GM19452 (cell line): ENCODE measurements around the gene GDAP2.
"Not testable (repeated sequence)": the region's sequence is repeated elsewhere in the genome, so short reads cannot be mapped to it uniquely, and the experiment has no call there.

ENCODE experiments used
- ATAC-seq: cut with Tn5 transposase; IDR thresholded peaks from one replicate; pipeline ENCODE4 v1.9.1; 2021; ENCODE audit not compliant: unreplicated experiment

Gene GDAP2

DNA sequence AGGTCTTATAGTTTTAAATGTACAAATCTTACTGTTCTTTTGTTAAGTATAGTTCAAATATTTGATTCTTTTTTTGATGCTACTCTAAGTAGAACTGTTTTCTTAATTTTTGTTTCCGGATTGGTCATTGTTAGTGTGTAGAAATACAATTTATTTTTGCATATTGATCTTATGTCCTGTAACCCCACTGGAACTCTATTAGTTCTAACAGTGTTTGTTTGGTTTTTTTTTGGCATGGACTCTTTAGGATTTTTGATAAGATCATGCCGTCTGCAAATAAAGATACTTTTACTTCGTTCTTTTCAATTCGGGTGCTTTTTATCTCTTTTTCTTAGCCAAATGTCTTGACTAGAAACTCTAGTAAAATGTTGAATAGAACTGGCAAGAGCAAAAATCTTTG, 26.5 kb downstream of the GDAP2 start:
- ATAC-seq, result no peak

DNA sequence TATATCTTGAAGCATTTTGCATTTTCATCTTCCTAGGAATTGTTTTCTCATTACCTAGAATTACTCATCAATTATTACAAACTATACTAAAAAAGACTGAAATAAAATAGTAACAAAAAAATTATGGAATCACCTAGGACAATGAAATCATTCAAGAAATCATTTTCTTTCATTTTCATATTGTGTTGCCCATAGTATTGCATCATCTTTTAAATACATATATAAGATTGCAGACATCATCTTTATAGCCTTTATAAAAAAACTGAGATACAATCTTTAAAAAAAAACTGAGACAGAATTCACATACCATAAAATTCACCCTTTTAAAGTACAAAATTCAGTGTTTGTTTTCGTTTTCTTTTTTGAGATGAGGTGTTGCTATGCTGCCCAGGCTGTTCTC, 29.6 kb downstream of the GDAP2 start:
- no peak for ATAC-seq

GRCh38 chr1:117897551-117897950, 31.9 kb downstream of the GDAP2 start:
- ATAC-seq, result no peak

- ATAC-seq, result peak; percentile 89
These were observed 33.8 kb downstream of the GDAP2 start for GRCh38 chr1:117895482-117896114.

- no peak for ATAC-seq
These were observed 35.3 kb downstream of the GDAP2 start for GRCh38 chr1:117894078-117894477.

DNA sequence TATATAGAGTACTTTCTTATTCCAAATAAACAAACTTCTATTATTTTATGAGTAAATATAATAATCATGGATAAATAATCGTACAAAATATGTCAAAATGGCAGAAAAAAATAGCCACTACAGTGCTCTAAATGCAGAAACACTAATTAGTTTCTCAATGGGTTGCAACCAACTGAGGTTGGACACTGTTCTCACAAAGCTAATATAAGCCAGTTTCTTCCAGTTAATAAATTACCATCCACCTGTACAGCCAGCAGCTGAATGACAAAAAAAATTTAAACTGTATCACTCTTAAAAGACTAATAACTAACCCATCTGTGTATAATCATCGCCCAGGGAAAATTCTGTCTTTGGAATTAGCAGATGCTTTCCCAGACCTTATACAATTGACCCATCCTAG, 36.9 kb downstream of the GDAP2 start:
- no peak for ATAC-seq

- no peak for ATAC-seq
These were observed 39.0 kb downstream of the GDAP2 start for GRCh38 chr1:117890452-117890851.

GRCh38 chr1:117886101-117886795, 43.2 kb downstream of the GDAP2 start:
- ATAC-seq, result no peak

GRCh38 chr1:117883616-117884015, 45.8 kb downstream of the GDAP2 start:
- ATAC-seq, result no peak

GRCh38 chr1:117879284-117879683, 50.1 kb downstream of the GDAP2 start:
- no peak for ATAC-seq

DNA sequence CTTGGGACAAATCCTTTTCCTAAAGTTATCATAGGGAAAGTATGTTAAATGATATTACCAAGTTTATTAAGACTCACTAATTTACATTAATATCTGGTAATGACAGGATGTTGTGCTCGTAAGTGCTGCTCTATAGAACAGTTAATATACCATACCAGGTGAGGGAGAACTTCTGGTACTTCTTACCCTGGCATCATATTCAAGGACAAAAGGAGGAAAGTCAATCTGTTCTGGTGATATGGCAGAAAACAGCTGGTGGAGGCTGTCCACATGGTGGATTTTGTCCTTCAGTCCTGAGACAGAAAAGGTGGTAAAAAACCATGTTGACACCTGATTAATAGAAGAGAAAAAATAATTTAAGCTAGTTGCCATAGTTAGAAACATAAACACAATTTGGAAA, 51.6 kb downstream of the GDAP2 start:
- ATAC-seq, result no peak

DNA sequence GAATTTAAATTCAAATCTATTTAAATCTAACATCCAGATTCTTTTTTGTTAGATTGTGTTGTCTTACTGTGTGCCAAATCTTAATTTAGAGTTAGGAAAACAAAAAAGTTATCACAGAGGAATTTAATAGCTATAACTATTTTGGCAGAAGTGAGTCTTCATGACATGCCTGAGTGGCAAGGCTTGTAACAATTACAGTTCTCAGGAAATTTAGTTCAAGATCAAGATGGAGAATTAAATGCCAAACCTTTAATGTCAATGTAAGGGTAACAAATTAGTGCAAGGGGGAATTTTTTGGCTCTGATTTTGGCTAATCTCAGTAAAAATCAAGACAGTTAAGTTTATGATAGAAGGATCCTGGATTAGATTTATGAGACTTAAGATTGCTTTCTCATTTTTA, 58.4 kb downstream of the GDAP2 start:
- no peak for ATAC-seq

DNA sequence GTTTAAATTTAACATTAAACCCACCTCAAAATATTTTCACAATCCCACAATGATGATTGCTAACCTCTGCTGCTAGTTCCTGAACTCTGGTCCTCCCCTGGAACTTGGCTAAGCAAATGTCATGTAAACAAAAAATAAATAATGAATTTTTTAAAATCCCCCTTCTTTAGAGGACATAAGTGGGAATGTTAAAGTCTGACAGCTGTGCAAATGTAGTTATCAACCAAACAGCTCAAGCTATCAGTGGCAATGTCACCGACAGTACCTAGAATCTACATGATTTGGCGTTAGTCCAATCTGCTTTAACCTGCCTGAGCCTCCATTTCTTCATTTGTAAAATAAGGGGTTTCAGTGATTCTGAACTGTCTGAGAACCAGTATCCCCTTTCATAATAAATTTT, 67.7 kb downstream of the GDAP2 start:
- ATAC-seq, result no peak

GRCh38 chr1:117860896-117861610, 68.4 kb downstream of the GDAP2 start:
- ATAC-seq, result no peak

DNA sequence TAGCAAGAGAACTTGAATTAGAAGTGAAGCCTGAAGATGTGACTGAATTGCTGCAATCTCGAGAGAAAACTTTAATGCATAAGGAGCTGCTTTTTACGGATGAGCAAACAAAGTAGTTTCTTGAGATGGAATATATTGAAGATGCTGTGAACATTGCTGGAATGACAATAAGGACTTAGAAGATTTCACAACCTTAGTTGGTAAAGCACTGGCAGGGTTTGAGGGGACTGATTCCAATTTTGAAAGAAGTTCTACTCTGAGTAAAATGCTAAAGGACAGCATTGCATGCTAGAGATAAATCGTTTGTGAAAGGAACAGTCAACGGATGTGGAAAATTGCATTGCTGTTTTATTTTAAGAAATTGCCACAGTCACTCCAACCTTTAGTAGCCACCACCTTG, 69.5 kb downstream of the GDAP2 start:
- no peak for ATAC-seq

- ATAC-seq, result no peak
These were observed 72.0 kb downstream of the GDAP2 start for GRCh38 chr1:117857418-117857817.

- no peak for ATAC-seq
These were observed 76.4 kb downstream of the GDAP2 start for GRCh38 chr1:117852853-117853553.

DNA sequence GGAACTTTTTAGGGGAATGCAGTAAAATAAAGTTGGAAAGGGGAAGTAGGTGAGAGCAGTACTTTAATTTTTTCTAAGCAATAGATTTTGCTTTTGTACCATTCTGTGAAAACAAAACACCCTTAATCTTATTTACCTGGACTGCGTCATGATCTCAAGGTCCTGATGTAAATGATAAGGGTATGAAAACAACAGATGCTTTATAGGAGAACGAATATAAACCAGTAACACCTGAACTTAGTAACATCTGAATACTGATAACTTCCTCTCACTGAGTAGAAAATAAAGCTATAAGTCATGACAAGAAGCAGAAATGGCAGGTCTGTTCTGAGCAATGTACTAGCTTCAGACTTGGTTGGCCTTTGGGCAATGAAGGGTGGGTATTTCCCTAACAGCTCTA, 77.7 kb downstream of the GDAP2 start:
- ATAC-seq, result no peak

DNA sequence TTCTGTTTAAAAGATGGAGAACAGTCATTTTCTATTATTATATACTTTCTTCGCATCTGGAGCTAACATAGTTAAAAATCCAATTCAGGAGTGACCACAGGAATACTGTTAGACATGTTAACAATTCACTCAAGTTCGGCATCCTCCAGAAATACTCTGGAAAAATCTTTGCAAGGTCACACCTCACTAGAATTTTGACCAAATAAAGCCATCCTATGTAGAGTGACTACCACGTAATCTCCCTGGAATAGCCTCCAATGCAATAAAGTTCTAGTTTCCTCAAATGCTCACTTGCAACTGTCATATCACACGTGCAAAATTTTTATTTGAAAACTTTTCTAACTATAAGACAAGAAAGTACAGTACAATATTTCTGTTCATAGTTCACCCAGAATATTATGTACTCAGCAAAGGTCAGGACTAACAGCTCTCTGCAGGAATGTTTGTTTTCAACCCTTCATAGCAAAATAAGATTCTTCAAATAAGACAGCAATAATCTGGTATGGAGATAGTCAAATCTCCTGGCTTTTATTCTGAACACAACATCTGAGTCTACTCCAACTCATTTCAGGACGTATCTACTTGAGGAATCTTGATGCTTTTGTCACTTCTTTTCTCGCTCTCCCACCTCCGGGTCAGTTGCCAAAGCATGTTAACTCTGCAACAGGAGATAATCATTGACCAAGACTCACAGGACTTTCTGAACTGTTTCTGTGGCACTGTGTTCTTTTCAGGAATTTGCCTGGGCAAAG, 82.6 kb downstream of the GDAP2 start:
- no peak for ATAC-seq

- ATAC-seq, result not testable (repeated sequence)
These were observed 84.9 kb downstream of the GDAP2 start for GRCh38 chr1:117844478-117844877.

- ATAC-seq, result no peak
These were observed 85.6 kb downstream of the GDAP2 start for GRCh38 chr1:117843791-117844190.
